ENCODE results near the gene ASMT.
"Not testable (repeated sequence)": the region's sequence is repeated elsewhere in the genome, so short reads cannot be mapped to it uniquely, and the experiment has no call there.

Gene ASMT

GRCh38 chrX:1598021-1598875, 16.6 kb upstream of the ASMT start:
- no peak for DNase-seq

GRCh38 chrX:1598876-1599790, 15.7 kb upstream of the ASMT start:
- DNase-seq: no peak

- no peak for DNase-seq
These were observed 15.0 kb upstream of the ASMT start for GRCh38 chrX:1599791-1600405.

- no peak for DNase-seq
These were observed 14.3 kb upstream of the ASMT start for GRCh38 chrX:1600406-1601050.

GRCh38 chrX:1601051-1601767, 13.7 kb upstream of the ASMT start:
- no peak for DNase-seq

- DNase-seq: no peak
These were observed 13.1 kb upstream of the ASMT start for GRCh38 chrX:1601768-1602085.

GRCh38 chrX:1602299-1602698, 12.6 kb upstream of the ASMT start:
- no peak for DNase-seq

- no peak for DNase-seq
These were observed 8.4 kb upstream of the ASMT start for GRCh38 chrX:1606496-1606895.

GRCh38 chrX:1609311-1609710, 5.5 kb upstream of the ASMT start:
- no peak for DNase-seq

- no peak for DNase-seq
These were observed 5.1 kb upstream of the ASMT start for GRCh38 chrX:1609762-1610161.

- DNase-seq: no peak
These were observed 4.7 kb upstream of the ASMT start for GRCh38 chrX:1610166-1610565.

GRCh38 chrX:1610736-1611135, 4.1 kb upstream of the ASMT start:
- DNase-seq: no peak

GRCh38 chrX:1612641-1613286, 2.1 kb upstream of the ASMT start:
- no peak for DNase-seq

GRCh38 chrX:1618689-1619088, 3.8 kb downstream of the ASMT start:
- DNase-seq: no peak

GRCh38 chrX:1623691-1624090, 8.8 kb downstream of the ASMT start:
- no peak for DNase-seq

GRCh38 chrX:1624158-1624860, 9.4 kb downstream of the ASMT start:
- DNase-seq: not testable (repeated sequence)

- not testable (repeated sequence) for DNase-seq
These were observed 10.0 kb downstream of the ASMT start for GRCh38 chrX:1624861-1625215.

- no peak for DNase-seq
These were observed 14.4 kb downstream of the ASMT start for GRCh38 chrX:1629244-1629643.

- no peak for DNase-seq
These were observed 31.1 kb downstream of the ASMT start for GRCh38 chrX:1646009-1646408.

- DNase-seq: no peak
These were observed 34.8 kb downstream of the ASMT start for GRCh38 chrX:1649621-1650020.

All from NCI-H1092 treated with DMSO at 0.1 percent for 48 hours (cell line).